NCI-H1092 treated with DMSO at 0.1 percent for 48 hours (cell line): ENCODE results near the gene FUBP3.

Source experiments
- DNase-seq: peaks from one replicate; lab custom pipeline; 2025; lab: John Stamatoyannopoulos, UW

FUBP3 gene

DNA sequence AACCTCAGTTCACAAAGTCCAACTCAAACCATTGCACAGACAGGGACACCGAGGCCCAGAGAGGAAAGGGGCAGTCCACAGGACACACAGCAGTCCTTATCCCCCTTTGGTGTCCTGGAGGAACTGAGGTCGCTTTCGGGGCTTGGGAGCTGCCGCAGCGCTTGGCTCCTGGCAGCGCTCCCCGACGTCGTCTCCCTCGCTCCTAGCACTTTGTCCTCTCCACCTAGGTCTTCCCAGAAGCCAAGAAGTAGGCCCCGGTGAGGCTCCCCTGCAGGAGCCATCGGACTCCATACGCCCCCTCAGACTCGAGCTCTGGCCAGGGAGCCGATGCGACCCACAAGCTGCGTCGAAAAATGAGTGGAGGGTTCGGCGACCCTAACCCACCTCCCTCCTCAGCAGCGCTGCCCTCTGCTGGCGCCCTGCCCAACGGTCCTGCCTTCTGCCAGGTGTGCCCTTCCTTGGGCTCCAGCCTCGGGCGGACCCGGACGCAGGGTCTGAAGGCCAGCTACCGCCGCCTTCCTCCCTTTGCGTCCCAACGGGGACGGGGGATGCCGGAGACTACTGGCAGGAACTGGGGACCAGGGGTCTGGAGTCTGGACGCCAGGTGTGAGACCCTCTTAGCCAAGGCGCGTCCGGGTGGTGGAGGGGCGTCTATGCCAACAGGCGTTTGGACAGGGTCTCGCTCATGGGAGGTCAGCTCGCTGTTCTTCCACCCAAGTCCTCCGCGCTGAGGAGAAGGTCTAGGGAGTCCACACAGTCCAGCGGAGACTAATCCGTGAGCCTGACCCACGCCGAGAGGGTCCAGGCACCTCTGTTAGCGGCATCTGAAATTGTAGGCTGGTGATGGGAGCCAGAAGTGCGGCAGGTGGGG is 83.0 kb downstream of the FUBP3 start:
- no peak for DNase-seq

DNA sequence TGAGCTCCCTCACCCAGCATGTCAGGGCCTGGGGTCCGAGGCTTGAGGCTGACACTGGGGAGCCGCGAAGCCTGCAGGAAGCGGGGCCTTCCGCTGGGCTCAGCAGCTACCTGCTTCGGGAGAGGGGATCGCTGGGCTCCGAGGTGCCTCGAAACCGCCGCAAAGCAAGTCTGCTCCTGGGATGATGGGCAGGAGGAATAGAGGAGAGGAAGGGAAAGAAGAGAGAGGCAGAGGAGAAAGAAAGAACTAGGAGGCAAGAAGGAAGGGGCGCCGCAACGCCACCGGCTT is 83.5 kb downstream of the FUBP3 start:
- DNase-seq: no peak

DNA sequence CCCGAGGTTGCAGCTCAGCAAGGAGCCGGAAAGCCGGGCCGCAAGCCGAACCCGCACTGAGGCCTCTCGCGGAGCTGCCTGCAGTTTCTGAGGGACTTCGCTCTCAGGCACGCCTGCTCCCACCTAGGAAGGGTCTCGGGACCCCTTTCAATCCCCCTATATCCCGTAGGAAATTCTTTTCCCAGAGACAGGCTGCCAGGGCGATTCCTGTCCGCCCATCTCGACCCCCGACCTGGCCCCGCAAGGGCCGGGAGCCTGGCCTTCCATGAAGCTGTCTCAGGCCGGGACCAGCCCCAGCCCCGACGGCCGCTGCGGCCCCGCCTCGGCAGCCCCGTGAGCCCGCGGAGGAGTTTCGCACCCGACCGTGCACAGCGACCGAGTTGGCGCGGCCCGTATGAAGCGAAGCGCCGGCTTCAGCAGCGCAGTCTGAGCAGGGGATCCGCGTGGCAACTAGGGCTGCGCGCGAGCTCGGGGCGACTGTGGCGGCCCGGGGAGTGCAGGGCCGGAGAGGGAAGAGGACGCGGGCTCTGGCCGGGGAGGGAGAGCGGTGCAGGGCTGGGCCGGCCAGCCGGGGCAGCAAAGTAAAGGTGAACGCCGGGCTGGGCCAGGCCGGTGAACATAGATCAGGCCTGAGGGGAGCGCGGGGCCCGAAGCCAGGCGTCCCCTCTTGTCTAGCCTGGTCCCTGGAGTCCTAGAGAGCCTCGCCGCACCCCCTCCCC is 84.0 kb downstream of the FUBP3 start:
- DNase-seq: no peak

DNA sequence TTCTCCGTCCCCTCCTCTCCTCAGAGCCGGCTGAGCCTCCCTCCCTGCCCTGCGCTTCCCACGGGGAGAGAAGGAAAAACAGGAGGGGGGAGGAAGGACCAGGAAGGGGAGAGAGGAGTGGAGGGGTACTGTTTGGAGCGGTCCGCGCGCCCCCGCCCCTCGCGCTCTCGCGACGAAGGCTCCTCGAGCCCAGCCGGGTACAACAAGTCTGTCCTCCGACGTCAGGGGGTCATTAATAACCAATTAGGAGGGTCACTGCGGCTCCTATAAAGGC is 84.5 kb downstream of the FUBP3 start:
- no peak for DNase-seq

DNA sequence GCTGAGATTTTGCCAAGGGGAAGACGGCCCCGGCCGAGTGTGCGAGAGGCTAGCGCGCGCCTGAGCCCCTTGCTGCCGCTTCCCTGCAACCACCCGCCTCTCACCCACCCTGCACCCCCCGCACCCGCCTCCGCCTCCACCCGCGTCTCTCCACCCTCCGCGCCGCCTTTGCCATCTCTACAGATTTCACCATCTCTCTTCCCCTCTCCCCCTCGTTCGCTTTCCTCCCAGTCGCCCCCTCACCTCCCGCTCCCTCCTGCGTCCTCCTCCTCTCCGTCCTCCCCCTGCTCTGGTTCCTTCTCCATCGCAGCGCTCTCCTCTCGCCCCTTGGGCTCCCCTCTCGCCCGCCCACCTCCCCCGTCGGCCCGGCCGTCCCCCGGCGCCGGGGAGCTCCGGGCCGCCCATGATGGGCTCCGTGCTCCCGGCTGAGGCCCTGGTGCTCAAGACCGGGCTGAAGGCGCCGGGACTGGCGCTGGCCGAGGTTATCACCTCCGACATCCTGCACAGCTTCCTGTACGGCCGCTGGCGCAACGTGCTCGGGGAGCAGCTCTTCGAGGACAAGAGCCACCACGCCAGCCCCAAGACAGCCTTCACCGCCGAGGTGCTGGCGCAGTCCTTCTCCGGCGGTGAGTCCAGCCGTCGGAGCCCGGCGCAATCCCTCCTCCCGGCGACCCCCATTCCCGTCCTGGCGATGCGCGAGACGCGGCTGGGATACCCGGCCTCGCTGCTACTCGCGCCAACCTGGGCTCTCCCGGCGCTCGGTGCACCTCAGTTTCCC is 85.1 kb downstream of the FUBP3 start, which contains the start of gene PRDM12:
Gene PRDM12 (plus strand): TSS at position 344 of the 778 bp plus-strand sequence. CDS start 60 bp downstream, at position 404.
- DNase-seq: no peak

DNA sequence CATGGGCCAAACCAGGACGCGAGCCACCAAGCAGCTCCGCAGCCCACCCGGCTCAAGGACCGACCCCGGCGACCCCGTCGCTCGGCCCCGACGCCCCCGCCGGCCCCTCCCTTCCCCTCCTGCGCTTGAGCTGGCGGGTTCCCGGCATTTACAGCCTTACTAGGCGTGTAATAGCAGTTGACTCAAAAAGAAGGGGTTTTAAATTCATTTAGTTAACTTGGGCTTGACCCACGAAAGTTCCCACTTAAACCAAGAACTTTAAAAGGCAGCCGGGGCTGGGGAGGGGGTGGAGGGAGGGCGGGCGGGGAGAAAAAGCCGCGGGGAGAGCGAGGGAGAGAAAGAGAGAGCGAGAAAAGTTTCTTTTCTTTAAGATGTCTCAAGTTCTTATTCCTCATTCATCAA is 85.7 kb downstream of the FUBP3 start:
- no peak for DNase-seq

DNA sequence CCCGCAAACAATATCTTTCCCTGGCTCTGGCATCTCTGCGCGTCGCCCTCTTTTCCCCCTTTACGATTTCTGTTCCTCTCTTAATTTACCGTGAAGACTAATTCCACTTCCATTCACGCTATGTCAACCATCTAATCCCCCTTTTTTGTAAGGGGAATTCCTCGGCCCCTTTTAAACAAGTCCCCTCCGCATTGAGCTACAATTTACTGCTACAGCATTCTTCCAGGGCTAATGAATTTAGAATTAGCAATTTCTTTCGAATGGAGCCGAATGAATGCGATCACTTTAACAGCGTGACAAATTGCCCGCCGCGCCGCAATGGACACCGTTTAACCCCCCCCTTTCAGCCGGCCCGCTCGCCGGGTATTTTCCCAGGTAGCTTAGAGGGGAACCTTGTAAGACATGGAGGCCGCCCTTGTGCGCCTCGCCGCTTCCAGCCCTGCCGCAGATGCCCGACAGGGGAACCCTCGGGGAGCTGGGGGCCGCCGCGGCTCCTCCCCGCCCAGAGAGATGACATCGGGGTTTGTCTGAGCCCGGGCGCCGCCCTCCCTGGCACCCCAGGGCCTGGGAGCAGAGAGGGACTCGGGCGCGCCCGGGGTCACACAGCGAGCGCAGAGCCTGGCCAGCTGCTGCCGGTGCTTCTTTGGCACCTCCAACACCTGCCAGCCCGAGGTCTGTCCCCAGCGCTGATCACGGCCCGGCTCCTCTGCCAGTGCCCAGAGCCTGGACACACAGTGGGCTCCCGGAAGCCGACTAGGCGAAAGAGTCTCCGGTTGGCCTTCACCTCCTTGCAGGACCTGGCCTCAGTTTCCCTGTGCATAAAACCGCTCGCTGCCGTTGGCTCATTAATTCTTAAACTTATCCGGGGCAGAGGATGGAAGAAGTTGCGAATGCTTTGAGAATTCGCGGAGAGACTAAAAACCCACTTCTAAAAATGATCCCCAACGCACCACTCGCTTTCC is 86.3 kb downstream of the FUBP3 start:
- DNase-seq: no peak

DNA sequence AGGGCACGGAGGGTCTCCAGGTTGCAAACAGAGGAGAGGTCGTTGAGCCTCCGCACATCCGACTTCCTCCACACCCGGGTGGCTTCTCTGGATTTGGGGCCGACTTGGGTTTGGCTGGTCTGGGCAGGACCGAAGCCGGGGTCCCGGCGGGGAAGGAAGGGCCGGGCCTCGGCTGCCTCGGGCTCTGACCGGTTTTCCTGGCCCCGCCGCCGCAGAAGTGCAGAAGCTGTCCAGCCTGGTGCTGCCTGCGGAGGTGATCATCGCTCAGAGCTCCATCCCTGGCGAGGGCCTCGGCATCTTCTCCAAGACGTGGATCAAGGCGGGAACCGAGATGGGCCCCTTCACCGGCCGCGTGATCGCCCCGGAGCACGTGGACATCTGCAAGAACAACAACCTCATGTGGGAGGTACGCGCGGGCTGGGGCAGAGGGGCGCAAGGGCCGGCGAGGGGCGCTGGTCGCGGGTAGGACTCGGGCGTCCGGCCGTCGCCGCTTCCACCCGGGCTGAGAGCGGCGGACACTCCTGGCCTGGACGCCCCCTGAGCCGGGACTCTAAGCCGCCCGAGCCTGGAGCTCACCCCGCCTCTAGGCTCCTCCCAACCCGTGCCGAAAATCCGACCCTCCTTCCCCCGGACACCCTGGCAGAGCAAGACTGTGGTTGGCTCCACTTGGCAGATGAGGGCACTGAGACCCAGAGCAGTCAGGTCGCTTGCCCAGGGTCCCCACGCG is 87.2 kb downstream of the FUBP3 start:
- no peak for DNase-seq

DNA sequence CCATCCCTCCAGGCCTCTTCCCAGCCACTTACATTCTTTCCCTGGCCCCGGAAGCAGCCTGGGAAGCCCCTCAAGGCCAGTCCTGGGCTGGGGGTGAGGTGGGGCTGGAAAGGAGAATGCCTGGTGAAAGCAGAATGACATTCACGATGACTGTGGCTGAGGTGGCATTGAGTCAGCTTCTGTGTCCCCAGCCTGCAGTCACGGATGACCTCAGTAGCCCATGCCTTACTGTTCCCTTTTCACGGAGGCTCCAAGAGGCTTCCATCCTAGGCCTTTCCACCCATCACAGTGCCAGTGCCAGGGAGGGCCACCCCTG is 87.7 kb downstream of the FUBP3 start:
- DNase-seq: no peak

DNA sequence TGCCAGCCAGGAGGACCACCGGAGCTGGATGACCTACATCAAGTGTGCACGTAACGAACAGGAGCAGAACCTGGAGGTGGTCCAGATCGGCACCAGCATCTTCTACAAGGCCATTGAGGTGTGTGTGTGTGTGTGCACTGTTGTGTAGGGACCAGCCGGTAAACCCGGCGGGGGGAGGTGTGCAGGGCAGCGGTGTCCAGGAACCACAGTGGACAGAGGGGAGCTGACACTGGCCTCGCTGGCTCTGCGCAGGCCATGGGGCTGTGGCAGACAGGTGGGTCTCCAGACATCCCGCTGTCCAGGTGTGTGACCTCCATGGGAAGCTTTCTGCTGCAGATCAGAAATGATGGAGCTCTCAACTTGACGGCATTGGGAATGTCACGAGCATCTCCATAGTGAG is 88.8 kb downstream of the FUBP3 start:
- DNase-seq: no peak

DNA sequence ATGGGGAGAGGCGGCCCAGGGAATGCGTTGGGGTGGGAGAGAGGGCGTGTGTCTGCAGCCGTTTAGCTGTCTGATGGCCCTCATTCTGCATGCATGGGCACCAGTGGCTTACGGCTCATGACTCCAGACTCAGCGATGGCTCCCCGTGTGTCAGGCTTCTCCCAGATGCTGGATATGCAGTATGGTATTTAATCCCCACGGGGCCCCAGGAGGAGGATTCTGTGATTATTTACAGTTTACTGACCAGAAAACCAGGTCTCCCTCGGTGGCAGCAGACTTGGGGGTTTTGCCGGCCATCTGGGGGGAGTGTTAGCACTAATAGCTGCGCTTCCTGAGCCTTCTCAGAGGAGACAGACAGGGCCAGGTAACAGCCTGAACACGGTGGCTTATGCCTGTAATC is 89.3 kb downstream of the FUBP3 start:
- no peak for DNase-seq

DNA sequence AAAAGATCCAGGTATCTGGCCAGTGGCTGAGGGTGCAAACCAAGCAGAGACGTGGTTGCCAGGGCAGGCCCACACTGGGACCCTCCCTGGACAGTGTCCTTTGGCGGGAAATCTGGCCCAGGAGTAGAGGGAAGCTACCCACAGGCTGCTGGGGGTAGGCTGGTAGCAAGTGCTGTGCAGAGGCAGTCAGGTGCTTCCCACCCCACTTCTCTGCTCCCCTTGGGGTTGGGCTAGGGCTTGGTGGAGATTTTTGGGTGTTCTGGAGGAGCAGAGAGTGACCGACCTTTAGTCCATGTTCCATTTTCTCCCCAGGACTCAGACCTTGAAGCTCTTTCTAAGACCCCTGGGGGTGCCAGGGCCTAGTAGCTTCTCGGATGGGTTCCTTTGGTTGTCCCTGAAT is 90.6 kb downstream of the FUBP3 start:
- DNase-seq: no peak

DNA sequence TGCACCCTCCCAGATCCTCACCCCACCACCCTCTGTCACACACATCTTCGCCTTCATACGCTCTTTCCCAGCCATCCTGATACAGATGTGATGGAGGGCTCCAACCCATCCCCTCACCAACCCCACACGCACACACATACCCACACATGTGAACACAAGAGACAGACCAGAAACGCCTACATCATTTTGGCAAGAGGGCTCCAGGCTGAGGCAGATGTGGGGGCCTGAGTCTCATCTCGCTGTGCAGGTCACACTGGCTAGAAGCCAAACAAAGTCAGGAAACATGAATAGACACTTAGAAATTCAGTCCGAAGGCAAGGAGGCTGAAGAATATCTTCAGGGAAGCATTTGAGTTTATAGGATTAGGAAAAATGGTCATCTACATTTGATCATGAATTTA is 91.3 kb downstream of the FUBP3 start:
- DNase-seq: no peak

DNA sequence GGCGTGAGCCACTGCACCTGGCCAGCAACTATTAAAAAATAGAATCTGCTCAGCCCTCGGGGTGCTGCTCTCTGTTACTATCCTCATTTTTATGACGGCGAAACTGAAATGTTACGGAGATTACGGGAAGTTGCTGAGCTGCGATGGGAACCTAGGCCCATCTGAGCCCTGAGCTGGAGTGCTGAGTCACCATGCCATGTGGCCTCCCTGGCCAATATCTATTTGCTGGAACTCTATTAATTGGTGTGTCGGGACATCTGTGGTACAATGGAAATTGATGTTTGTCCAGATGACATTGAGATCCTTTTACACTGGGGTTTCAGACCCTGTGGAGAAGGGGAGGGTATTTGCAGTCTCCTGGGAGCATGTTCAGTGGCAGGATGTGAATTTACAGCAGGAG is 93.1 kb downstream of the FUBP3 start:
- DNase-seq: no peak

DNA sequence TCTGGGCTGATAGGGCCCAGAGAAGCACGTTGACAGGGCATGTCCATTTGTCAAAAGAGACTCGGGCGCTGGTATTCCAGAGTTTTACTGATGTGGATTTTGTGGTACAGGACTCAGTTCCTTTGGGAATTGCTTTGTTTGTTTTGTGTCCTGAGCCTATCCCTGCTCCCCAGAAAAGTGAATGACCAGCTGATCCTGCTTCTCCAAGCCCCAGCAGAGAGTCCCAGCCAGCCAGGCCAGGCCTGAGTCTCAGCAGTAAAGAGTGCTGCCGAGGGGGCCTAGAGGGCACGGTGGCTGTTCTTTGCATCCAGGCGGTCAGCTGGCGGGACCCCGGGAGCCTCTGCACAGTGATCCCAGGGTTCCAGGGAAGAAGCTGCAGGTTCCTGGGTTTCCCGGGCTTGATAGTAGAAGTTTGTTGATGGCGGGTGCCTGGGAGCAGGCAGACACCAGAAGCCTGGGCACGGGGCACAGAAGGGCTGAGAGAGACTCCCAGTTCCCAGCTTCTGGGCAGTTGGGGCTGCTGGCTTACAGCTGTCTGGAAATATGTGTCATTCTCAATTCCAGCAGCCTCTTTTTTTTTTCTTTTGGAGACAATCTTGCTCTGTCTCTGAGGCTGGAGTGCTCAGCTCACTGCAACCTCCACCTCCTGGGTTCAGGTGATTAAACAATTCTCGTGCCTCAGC is 93.7 kb downstream of the FUBP3 start:
- no peak for DNase-seq

DNA sequence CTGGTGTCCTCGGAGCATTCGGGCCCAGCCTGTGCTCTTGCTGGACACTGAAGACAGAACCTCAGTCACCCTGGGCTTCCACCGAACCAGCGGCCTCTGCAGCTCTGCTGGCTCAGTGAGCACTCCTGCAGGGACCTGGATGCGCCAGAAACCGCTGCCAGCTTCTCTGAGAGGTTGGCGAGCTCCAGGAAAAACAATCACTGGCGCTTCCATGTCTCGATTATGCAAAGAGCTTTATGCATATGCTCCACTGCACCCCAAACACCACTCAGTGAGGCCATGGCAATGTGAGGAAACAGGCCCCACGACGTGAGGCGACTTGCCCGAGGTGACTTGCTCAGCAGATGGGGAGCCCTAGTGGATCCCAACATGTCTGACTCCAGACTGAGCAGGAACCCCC is 96.0 kb downstream of the FUBP3 start:
- DNase-seq: no peak

DNA sequence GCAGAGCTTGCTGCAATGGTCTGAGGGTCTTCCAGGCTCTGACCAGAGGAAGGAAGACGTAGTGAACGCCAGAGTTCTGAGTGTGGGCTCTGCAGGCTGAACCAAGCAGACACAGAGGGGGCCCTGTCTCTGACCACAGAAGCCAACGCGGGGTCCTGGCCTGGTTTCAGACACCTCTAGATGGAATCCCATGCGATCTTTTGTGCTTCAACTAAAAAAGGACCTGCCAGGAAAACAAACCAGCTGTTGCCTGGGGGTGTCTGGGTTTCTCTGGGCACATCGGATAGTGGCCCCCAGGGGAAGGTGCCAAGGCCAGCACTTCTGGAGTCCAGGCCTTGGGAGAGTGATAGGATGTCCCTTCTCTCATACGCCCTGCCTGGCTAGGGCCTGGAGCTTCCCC is 97.9 kb downstream of the FUBP3 start:
- no peak for DNase-seq

DNA sequence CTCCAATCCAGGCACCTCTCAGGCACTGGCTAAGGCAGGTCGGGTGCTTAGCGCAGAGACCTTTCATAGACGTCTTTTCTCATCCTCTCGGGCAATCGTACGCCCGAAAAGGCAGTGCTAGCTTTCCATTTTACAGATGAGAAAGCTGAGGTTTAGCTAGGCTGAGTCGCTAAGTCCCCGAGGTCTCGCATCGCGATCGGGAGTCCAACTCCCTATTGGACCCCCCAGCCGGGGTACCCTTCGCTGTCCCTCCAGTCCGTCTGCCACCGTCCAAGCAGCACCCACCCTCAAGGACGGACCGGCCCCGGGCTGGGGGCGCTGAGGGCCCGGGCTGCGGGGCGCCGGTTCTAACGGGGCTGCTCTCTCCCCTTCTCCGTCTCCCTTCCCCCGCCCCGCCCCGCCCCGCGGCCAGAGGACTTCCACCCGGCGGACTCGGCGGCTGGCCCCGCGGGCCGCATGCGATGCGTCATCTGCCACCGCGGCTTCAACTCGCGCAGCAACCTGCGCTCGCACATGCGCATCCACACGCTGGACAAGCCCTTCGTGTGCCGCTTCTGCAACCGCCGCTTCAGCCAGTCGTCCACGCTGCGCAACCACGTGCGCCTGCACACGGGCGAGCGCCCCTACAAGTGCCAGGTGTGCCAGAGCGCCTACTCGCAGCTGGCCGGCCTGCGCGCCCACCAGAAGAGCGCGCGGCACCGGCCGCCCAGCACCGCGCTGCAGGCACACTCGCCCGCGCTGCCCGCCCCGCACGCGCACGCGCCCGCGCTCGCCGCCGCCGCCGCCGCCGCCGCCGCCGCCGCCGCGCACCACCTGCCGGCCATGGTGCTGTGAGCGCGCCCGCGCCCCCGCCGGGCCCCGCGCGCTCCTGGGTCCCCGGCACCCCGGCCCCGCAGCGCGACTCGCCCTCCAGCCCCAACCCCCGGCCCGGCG is 101.7 kb downstream of the FUBP3 start:
- peak; percentile 71 for DNase-seq

DNA sequence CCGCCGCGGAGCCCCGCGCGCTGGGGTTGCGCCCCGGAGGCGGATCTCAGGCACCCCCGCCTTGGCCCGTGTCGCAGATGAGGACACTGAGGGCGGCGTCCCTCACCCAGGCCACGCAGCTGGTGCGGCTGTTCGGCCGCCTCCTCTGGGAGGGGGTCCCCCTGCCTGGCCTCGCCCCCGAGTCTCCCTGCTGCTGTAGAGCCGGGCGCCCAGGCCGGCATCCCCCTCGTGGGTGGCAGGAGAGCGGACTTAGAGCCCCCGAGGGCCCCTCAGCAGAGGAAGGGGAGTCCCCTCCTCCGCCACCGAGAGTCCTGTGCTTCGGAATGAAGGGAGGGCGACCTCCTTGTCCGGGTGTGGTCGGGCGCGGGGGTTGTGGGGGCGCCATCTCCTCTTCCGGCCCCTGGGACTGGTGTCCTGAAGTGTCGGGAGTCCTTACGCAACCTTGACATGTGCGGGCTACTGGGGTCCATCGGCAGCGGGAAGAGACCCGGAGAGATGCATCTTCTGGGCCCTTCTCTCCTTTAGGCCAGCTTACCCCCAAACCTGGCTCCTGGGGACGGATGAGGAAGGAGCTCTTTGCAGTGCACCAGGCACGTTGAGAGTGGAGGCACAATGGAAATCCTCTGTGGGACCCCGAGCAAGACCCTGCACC is 102.5 kb downstream of the FUBP3 start:
- DNase-seq: no peak
